ENCODE results near the gene KRT33B. TPM values are rescaled to one million over a fixed set of nuclear protein-coding genes. Genes with fewer than 3 reads are reported as not detected.

The KRT33B gene
- total and polyA plus RNA-seq, 2 of the 8 experiments (the other 6 are each of a cell fraction or from before 2014, with no cell fraction given), result not detected

DNA sequence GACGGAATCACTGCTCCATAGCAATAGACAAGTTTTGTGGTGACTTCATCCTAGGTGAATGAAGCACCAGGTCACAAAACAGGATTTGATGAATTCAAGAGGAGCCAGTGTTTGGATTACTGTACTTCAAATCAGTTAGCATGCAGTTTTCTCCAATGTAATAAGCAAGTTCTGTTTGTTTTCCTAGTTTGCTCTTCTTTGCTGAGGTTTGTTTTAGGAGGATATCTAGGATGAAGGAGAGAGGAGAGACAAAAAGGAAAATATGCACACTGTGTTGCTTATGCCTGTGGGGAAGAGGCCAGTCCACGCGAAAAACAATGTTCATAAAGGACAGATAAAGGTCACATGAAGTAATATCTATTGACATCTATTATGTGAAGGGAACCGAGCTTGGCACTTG is 45.8 kb upstream of the KRT33B start:
- no peaks in the 10 kb centered on the region for H3K9me3 ChIP-seq (ENCODE audit: insufficient read depth in 2 of 2, low read depth in 1 of 2, low read length in 1 of 2)
- no peak overlapping the region for H3K18ac ChIP-seq (ENCODE audit: extremely low read depth, low read length)
- 91% methylated on average over 4 of the region's 4 CpGs; no CpG with 5 or more reads in 1 of the 2 experiments for WGBS, 2 experiments (ENCODE audit: extremely low coverage in 1 of 2, insufficient coverage in 1 of 2, insufficient read length in 1 of 2, insufficient replicate concordance in 2 of 2, low coverage in 1 of 2, low lambda C conversion rate in 2 of 2, missing lambda C conversion rate in 1 of 2)
- no peak overlapping the region for H4K91ac ChIP-seq (replicated peaks; ENCODE audit: insufficient read length, low read length)
- no peak for FAIRE-seq
- TF ChIP-seq NANOG (IDR thresholded peaks at IDR 0.05; ENCODE audit: insufficient read depth, low read depth, low read length, poor library complexity, severe bottlenecking) (no peak), ZNF274 (IDR thresholded peaks at IDR 0.05; ENCODE audit: borderline replicate concordance, extremely low read depth, low read length) (no peak), CTBP2 (IDR thresholded peaks at IDR 0.05; ENCODE audit: borderline replicate concordance, insufficient read depth, insufficient read length, low read length) (no peak), HDAC2 (IDR thresholded peaks at IDR 0.05; ENCODE audit: borderline replicate concordance in 1 of 2, low read depth in 2 of 2, low read length in 2 of 2) (no peak), KDM5A (IDR thresholded peaks at IDR 0.05; ENCODE audit: low read length) (no peak), HDAC6 (IDR thresholded peaks at IDR 0.05; ENCODE audit: low read depth, low read length) (no peak), RAD21 (IDR thresholded peaks at IDR 0.05 in 1 of 2, conservative IDR thresholded peaks at IDR 0.05 in 1 of 2; ENCODE audit: low read depth in 2 of 2, low read length in 2 of 2) (no peak), BCL11A (IDR thresholded peaks at IDR 0.05; ENCODE audit: low read depth in 2 of 2, low read length in 2 of 2) (no peak), JUN (IDR thresholded peaks at IDR 0.05; ENCODE audit: low read depth, low read length) (no peak), RNF2 (IDR thresholded peaks at IDR 0.05; ENCODE audit: borderline replicate concordance, low read depth, low read length, missing control alignments, poor library complexity, severe bottlenecking) (no peak), GTF2F1 (IDR thresholded peaks at IDR 0.05; ENCODE audit: borderline replicate concordance, low read depth, low read length) (no peak), POLR2A (IDR thresholded peaks at IDR 0.05; ENCODE audit: control extremely low read depth in 1 of 2, low read depth in 2 of 2, low read length in 2 of 2) (no peak)
- H4K8ac ChIP-seq (ENCODE audit: extremely low read depth, insufficient read depth, low read length), result no peak overlapping the region
- H3K4me3 ChIP-seq (ENCODE audit: extremely low read depth in 1 of 4, insufficient read depth in 2 of 4, low read depth in 3 of 4, low read length in 4 of 4), result no peak overlapping the region
- no peak overlapping the region for H2BK20ac ChIP-seq (ENCODE audit: low read length)
- ChIA-PET POLR2A (ENCODE audit: partially characterized antibody) (no interaction called here), CTCF (ENCODE audit: partially characterized antibody) (interaction anchor here (1.0 to 3.1 kb wide), 3 partner anchors 29 to 134 kb away, joined by 4 to 14 read pairs (median 5); no protein-coding TSS in a partner anchor)
- no peaks in the 10 kb centered on the region for H3K36me3 ChIP-seq (ENCODE audit: control insufficient read depth in 2 of 4, insufficient read depth in 4 of 4, low read length in 3 of 4)
- no peak overlapping the region for H3K56ac ChIP-seq (replicated peaks; ENCODE audit: insufficient read length, low read depth, low read length)
- no peak overlapping the region for H2BK5ac ChIP-seq (ENCODE audit: low read depth, low read length)
- DNase-seq (ENCODE audit: low read depth in 1 of 2, low spot score in 2 of 2), result no peak
- no peak overlapping the region for H3K14ac ChIP-seq (ENCODE audit: insufficient read length)
- H4K20me1 ChIP-seq (replicated peaks in 1 of 2; ENCODE audit: control insufficient read depth in 1 of 2, insufficient read depth in 2 of 2, low read length in 2 of 2), result no peaks in the 10 kb centered on the region
- no peak overlapping the region for H2BK120ac ChIP-seq (replicated peaks; ENCODE audit: low read depth, low read length)
- no peak overlapping the region for H2AK5ac ChIP-seq (ENCODE audit: low read depth, low read length)
- H4K5ac ChIP-seq (ENCODE audit: insufficient read length, low read depth, low read length), result no peak overlapping the region
- H3K79me2 ChIP-seq (ENCODE audit: control insufficient read depth in 1 of 2, insufficient read depth in 2 of 2, low read length in 2 of 2), result no peaks in the 10 kb centered on the region
- no peaks in the 10 kb centered on the region for H3K23me2 ChIP-seq (ENCODE audit: low read depth, low read length)
- H3K23ac ChIP-seq (ENCODE audit: insufficient read length), result no peak overlapping the region
- no peak overlapping the region for H3K9ac ChIP-seq (replicated peaks in 1 of 4; ENCODE audit: extremely low read depth in 1 of 4, low read depth in 3 of 4, low read length in 3 of 4)
- no peak overlapping the region for H3K4me2 ChIP-seq (ENCODE audit: insufficient read depth in 1 of 2, low read depth in 2 of 2, low read length in 2 of 2)
- H2AFZ ChIP-seq (ENCODE audit: low read length), result no peak overlapping the region
- no peaks in the 10 kb centered on the region for H3K79me1 ChIP-seq (ENCODE audit: low read depth, low read length)
- no peak overlapping the region for H3K27ac ChIP-seq (ENCODE audit: low read depth, low read length)
- H3K27me3 ChIP-seq (replicated peaks in 1 of 4; ENCODE audit: control insufficient read depth in 3 of 4, extremely low read depth in 1 of 4, insufficient read depth in 3 of 4, low read length in 3 of 4), result no peaks in the 10 kb centered on the region; a peak in 2 of 7 replicates
- no peak overlapping the region for H2BK15ac ChIP-seq (ENCODE audit: low read length)
- no peak overlapping the region for H2BK12ac ChIP-seq (ENCODE audit: low read depth, low read length)
- peaks cover 0 to 7% (median 1%) of the 10 kb centered on the region in 4 experiments; a peak in 5 of 7 replicates for H3K4me1 ChIP-seq (replicated peaks in 1 of 4; ENCODE audit: control insufficient read depth in 3 of 4, insufficient read depth in 4 of 4, low read length in 3 of 4)
- no peak overlapping the region for H3K4ac ChIP-seq (replicated peaks; ENCODE audit: insufficient read length, low read depth, low read length)
